Skeletal muscle satellite cell (primary cell): ENCODE data around the gene CHURC1.

Source experiments
- H3K27me3 ChIP-seq: 2 replicates; pipeline ENCODE4 v1.7.0; 2013; ENCODE audit warnings: low read length; ENCODE audit not compliant: control insufficient read depth, insufficient read depth
- H3K36me3 ChIP-seq: 2 replicates; pipeline ENCODE4 v1.7.0; 2013; ENCODE audit warnings: mild to moderate bottlenecking, control low read depth, low read length; ENCODE audit not compliant: insufficient read depth
- H3K4me1 ChIP-seq: 2 replicates; pipeline ENCODE4 v1.7.0; 2013; ENCODE audit warnings: low read length; ENCODE audit not compliant: control insufficient read depth, insufficient read depth
- H3K4me2 ChIP-seq: 2 replicates; pipeline ENCODE4 v1.7.0; 2013; ENCODE audit warnings: mild to moderate bottlenecking, low read length
- H3K4me3 ChIP-seq: 2 replicates; pipeline ENCODE4 v1.7.0; 2013; ENCODE audit warnings: low read length
- H3K9ac ChIP-seq: 2 replicates; pipeline ENCODE4 v1.7.0; 2013; ENCODE audit warnings: mild to moderate bottlenecking, low read depth, low read length, moderate library complexity
- H3K9me3 ChIP-seq: replicated peaks from 2 replicates; pipeline ENCODE4 v1.7.0; 2013; ENCODE audit warnings: mild to moderate bottlenecking, control low read depth, low read length

The CHURC1 gene

GRCh38 chr14:64942531-64943111 lies 28.4 kb downstream of the CHURC1 start, which contains the start of gene GPX2:
Gene GPX2, minus strand, starts transcription at chr14:64942745. Its CDS starts 19 bp downstream, at chr14:64942726.
- Histone ChIP-seq H3K4me1 (no peaks in the 10 kb centered on the region), H3K4me2 (no peak within 1 kb of the TSS), H3K4me3 (no peak within 1 kb of the TSS), H3K9me3 (no peaks in the 10 kb centered on the region), H3K9ac (no peak within 1 kb of the TSS), H3K27me3 (no peaks in the 10 kb centered on the region), H3K36me3 (peaks cover 17% of the 10 kb centered on the region)

- no peaks in the 10 kb centered on the region for H3K9me3 ChIP-seq
- H3K4me3 ChIP-seq, result no peak overlapping the region
- no peak overlapping the region for H3K9ac ChIP-seq
- no peaks in the 10 kb centered on the region for H3K27me3 ChIP-seq
- no peaks in the 10 kb centered on the region for H3K4me1 ChIP-seq
- peaks cover 17% of the 10 kb centered on the region for H3K36me3 ChIP-seq
- H3K4me2 ChIP-seq, result no peak overlapping the region
Measured at GRCh38 chr14:64943556-64943955, 29.3 kb downstream of the CHURC1 start.

DNA sequence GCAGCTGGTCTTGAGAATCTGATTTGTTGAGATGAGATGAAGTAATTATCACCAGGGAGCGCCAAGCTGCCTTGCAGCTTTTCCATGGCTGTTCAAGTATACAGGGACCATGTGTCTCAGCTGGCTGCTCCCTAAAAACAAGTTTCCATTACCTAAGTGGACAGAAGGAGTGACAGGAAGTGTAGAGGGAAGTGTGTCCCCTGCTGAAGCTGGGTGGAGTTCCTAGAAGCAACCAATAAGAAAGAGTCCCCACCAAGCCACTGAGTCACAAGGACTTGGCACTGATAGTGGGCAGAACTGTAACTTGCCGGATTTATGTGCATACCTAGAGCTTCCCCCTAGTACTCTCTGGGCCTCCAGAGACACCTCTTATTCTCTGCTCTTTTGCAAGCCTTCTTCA lies 29.8 kb downstream of the CHURC1 start:
- Histone ChIP-seq H3K9me3 (no peaks in the 10 kb centered on the region), H3K4me3 (no peak overlapping the region), H3K27me3 (no peaks in the 10 kb centered on the region), H3K36me3 (peaks cover 15% of the 10 kb centered on the region), H3K4me1 (no peaks in the 10 kb centered on the region), H3K4me2 (no peak overlapping the region), H3K9ac (no peak overlapping the region)

GRCh38 chr14:64944861-64945260 lies 30.6 kb downstream of the CHURC1 start:
- no peaks in the 10 kb centered on the region for H3K4me1 ChIP-seq
- H3K4me2 ChIP-seq, result no peak overlapping the region
- no peaks in the 10 kb centered on the region for H3K27me3 ChIP-seq
- peaks cover 13% of the 10 kb centered on the region for H3K36me3 ChIP-seq
- no peak overlapping the region for H3K9ac ChIP-seq
- H3K9me3 ChIP-seq, result no peaks in the 10 kb centered on the region
- H3K4me3 ChIP-seq, result no peak overlapping the region

DNA sequence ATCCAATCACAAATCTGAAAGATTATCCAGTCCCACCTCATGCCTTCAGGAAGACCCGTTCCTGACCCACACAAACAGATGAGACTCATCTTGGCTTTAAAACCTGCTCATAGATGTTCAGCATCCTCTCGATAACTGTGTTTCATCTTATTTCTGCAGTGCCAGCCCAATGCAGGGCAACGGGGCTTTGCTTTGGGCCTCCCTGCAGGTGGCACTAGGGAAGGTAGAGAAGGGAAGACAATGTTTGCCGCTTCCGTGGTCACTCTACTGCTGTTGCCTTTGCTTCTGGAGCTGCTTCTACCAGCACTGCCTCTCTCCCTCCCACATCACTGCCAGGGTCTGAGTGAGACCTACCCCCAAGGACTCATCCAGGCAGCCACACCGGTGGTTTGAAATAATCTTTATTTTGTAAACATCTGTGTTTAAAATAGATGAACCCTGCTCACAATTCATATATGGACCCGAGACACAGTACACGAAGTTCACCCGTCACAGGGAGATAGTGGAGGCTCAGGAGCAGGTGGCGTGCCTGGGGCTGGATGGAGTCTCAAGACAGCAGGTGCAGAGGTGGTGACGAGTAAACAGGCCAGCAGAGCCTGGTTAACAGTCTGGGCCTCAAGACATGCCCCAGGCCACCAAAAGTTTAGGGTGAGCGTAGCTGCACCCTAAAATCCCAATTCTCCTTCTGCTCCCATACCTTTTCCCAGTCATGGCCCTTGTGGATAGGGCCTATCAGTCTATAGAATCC lies 31.4 kb downstream of the CHURC1 start:
- Histone ChIP-seq H3K9me3 (no peaks in the 10 kb centered on the region), H3K36me3 (peaks cover 10% of the 10 kb centered on the region), H3K4me3 (no peak overlapping the region), H3K4me2 (no peak overlapping the region), H3K9ac (no peak overlapping the region), H3K27me3 (no peaks in the 10 kb centered on the region), H3K4me1 (no peaks in the 10 kb centered on the region)

DNA sequence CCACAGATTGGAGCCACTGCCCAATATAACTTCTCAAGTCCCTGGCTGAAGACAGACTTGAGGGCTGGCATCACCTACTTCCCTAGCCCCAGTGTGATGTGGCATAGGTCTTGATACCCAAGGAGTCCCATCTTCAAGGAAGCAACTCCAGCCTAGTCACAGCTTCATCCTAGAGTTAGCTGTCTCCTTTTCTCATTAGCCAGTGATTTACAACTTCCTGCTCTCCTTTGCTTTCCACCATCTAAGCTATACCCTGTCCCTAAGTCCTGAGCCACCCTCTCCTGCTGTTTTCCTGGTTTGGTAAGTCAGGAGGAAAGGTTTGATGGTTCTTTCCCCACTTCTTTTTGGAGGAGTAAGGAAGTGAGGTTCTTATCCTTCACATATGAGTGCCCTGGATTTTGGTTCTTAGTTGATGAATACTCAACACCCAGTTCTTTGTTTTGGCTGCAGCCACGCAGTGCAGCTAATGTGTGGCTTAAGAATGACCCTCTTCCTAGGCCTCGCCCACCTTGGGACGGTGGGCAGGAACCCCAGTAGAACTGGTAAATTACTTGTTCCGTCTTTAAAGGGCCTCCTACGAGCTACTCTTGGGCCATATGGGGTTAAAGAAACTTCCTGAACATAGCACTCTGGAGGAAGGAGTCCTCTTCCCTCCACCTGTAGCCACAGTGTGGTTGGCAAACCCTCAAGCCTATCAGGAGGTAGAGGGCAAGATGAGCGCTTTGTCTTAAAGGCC lies 32.2 kb downstream of the CHURC1 start:
- no peak overlapping the region for H3K9ac ChIP-seq
- H3K4me3 ChIP-seq, result no peak overlapping the region
- H3K4me1 ChIP-seq, result no peaks in the 10 kb centered on the region
- no peaks in the 10 kb centered on the region for H3K27me3 ChIP-seq
- peaks cover 10% of the 10 kb centered on the region for H3K36me3 ChIP-seq
- no peak overlapping the region for H3K4me2 ChIP-seq
- no peaks in the 10 kb centered on the region for H3K9me3 ChIP-seq

GRCh38 chr14:64947710-64948611 lies 33.7 kb downstream of the CHURC1 start:
- H3K4me3 ChIP-seq, result no peak overlapping the region
- H3K4me2 ChIP-seq, result no peak overlapping the region
- H3K27me3 ChIP-seq, result no peaks in the 10 kb centered on the region
- H3K9ac ChIP-seq, result no peak overlapping the region
- H3K9me3 ChIP-seq, result no peaks in the 10 kb centered on the region
- no peaks in the 10 kb centered on the region for H3K36me3 ChIP-seq
- H3K4me1 ChIP-seq, result no peaks in the 10 kb centered on the region

GRCh38 chr14:64948612-64949210 lies 34.5 kb downstream of the CHURC1 start:
- Histone ChIP-seq H3K27me3 (no peaks in the 10 kb centered on the region), H3K9ac (no peak overlapping the region), H3K4me2 (no peak overlapping the region), H3K9me3 (no peaks in the 10 kb centered on the region), H3K4me1 (no peaks in the 10 kb centered on the region), H3K36me3 (no peaks in the 10 kb centered on the region), H3K4me3 (no peak overlapping the region)

DNA sequence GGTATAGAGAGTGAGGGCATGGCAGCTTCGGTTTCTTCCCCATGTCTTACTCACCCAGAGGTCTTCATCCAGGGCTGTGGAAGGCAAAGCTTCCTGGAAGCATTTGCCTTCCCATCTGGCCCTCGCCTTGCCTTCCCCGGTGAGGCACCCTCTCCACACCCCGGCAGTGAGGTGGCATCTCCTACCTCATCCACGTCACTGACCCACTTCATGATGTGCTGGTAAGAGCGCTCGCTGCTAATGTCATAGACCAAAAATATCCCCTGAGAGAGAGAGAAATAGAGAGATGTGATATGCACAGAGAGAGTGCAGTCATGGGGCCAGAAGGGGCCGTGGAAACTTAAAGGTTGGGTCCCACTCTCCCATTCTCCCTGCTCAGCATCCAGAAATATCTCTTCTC lies 36.6 kb downstream of the CHURC1 start:
- Histone ChIP-seq H3K4me1 (no peaks in the 10 kb centered on the region), H3K9ac (no peak overlapping the region), H3K4me3 (no peak overlapping the region), H3K27me3 (no peaks in the 10 kb centered on the region), H3K36me3 (no peaks in the 10 kb centered on the region), H3K4me2 (no peak overlapping the region), H3K9me3 (no peaks in the 10 kb centered on the region)

DNA sequence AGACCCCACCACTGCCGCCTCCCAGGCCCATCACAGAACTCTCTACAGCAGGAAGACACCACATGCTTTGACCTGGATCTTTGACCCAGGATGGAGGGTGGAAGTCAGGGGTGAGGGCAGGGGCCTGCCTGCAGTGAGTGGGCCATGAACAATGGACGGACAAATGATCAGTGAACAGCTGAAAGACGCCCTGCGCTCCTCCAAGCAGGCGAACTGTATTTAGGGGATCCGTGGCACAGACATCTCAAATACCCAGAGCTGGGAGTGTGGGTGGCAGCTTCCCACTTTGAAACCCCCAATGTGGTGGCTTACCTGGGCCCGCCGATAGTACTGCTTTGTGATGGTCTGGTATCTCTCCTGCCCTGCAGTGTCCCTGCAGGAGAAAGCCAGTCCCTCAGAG lies 37.0 kb downstream of the CHURC1 start:
- Histone ChIP-seq H3K4me3 (no peak overlapping the region), H3K9ac (no peak overlapping the region), H3K4me1 (no peaks in the 10 kb centered on the region), H3K4me2 (no peak overlapping the region), H3K9me3 (no peaks in the 10 kb centered on the region), H3K27me3 (no peaks in the 10 kb centered on the region), H3K36me3 (no peaks in the 10 kb centered on the region)

GRCh38 chr14:64951724-64952123 lies 37.5 kb downstream of the CHURC1 start:
- H3K4me1 ChIP-seq, result no peaks in the 10 kb centered on the region
- H3K9ac ChIP-seq, result no peak overlapping the region
- H3K4me3 ChIP-seq, result no peak overlapping the region
- no peaks in the 10 kb centered on the region for H3K9me3 ChIP-seq
- H3K36me3 ChIP-seq, result no peaks in the 10 kb centered on the region
- no peaks in the 10 kb centered on the region for H3K27me3 ChIP-seq
- no peak overlapping the region for H3K4me2 ChIP-seq
